Neural cell (in vitro differentiated cells): ENCODE data around the gene SNX27. TPM values are rescaled to one million over a fixed set of nuclear protein-coding genes. Genes with fewer than 3 reads are reported as not detected.

ENCODE experiments used
- H2AFZ ChIP-seq: fragments of 200-600, 300-800 bp; sonication (generic), shearing (Covaris generic); 2 replicates; pipeline ENCODE4 v1.6.0; 2014; ENCODE audit warnings: low read depth, mild to moderate bottlenecking, antibody characterized with exemption, low read length, moderate library complexity
- H3F3A ChIP-seq: fragments of 200-600 bp; shearing (Covaris generic); 2 replicates; pipeline ENCODE4 v1.6.1; 2016; ENCODE audit warnings: mild to moderate bottlenecking, moderate library complexity, mixed read lengths, antibody characterized with exemption, low read length; ENCODE audit not compliant: insufficient read depth, poor library complexity, severe bottlenecking
- H3K27ac ChIP-seq: fragments of 200-600, 300-800 bp; sonication (generic), shearing (Covaris generic); 2 replicates; pipeline ENCODE4 v1.5.1; 2014; ENCODE audit warnings: mild to moderate bottlenecking, low read length, moderate library complexity
- H3K27me3 ChIP-seq: fragments of 300-800, 200-600 bp; sonication (generic), shearing (Covaris generic); 2 replicates; pipeline ENCODE4 v1.6.0; 2014; ENCODE audit warnings: mild to moderate bottlenecking, low read depth, low read length, moderate library complexity; ENCODE audit not compliant: insufficient read depth
- H3K36me3 ChIP-seq: fragments of 300-800, 200-600 bp; sonication (generic), shearing (Covaris generic); 2 replicates; pipeline ENCODE4 v1.5.1; 2014; ENCODE audit warnings: mild to moderate bottlenecking, antibody characterized with exemption, low read length, moderate library complexity; ENCODE audit not compliant: insufficient read depth
- H3K4me2 ChIP-seq: fragments of 300-800, 200-600 bp; sonication (generic), shearing (Covaris generic); 2 replicates; pipeline ENCODE4 v1.6.0; 2014; ENCODE audit warnings: mild to moderate bottlenecking, low read length
- H3K4me3 ChIP-seq: fragments of 300-800, 200-600 bp; sonication (generic), shearing (Covaris generic); 2 replicates; pipeline ENCODE4 v1.5.1; 2014; ENCODE audit warnings: mild to moderate bottlenecking, low read length, moderate library complexity
- H3K79me2 ChIP-seq: fragments of 200-600 bp; shearing (Covaris generic); replicated peaks from 2 replicates; pipeline ENCODE4 v1.6.0; 2014; ENCODE audit warnings: mild to moderate bottlenecking, low read length, moderate library complexity; ENCODE audit not compliant: insufficient read depth
- H3K9ac ChIP-seq: fragments of 300-800, 200-600 bp; sonication (generic), shearing (Covaris generic); 2 replicates; pipeline ENCODE4 v1.6.1; 2016; ENCODE audit warnings: mild to moderate bottlenecking, low read length, mixed read lengths
- H3K9me2 ChIP-seq: fragments of 200-600 bp; shearing (Covaris generic); 2 replicates; pipeline ENCODE4 v1.6.1; 2016; ENCODE audit warnings: mild to moderate bottlenecking, low read length, mixed read lengths; ENCODE audit not compliant: insufficient read depth
- H3K9me3 ChIP-seq: fragments of 200-600, 300-800 bp; sonication (generic), shearing (Covaris generic); 2 replicates; pipeline ENCODE4 v1.6.1; 2016; ENCODE audit warnings: mild to moderate bottlenecking, mixed run types, low read length, moderate library complexity, mixed read lengths
- H4K20me1 ChIP-seq: fragments of 200-600 bp; shearing (Covaris generic); 2 replicates; pipeline ENCODE4 v1.6.1; 2016; ENCODE audit warnings: mild to moderate bottlenecking, mixed run types; ENCODE audit not compliant: insufficient read depth
- EP300 ChIP-seq: fragments of 450-650 bp; conservative IDR thresholded peaks from 2 replicates; pipeline ENCODE4 v1.6.1; 2014; ENCODE audit warnings: antibody characterized with exemption, mild to moderate bottlenecking, moderate library complexity; ENCODE audit not compliant: poor library complexity, severe bottlenecking
- EZH2 ChIP-seq: fragments of 200-600, 300-800 bp; shearing (Covaris generic), sonication (generic); IDR thresholded peaks from 2 replicates; pipeline ENCODE4 v1.6.1; 2014; ENCODE audit warnings: antibody characterized with exemption, low read length, borderline replicate concordance, mild to moderate bottlenecking; ENCODE audit not compliant: insufficient read depth, poor library complexity, severe bottlenecking
- MXI1 ChIP-seq: fragments of 450-650 bp; conservative IDR thresholded peaks from 2 replicates; pipeline ENCODE4 v1.6.1; 2014; ENCODE audit warnings: antibody characterized with exemption, mild to moderate bottlenecking; ENCODE audit not compliant: poor library complexity, severe bottlenecking
- POLR2AphosphoS5 ChIP-seq: IDR thresholded peaks from 2 replicates; pipeline ENCODE4 v1.6.1; 2012
- RAD21 ChIP-seq: fragments of 450-650 bp; conservative IDR thresholded peaks from 2 replicates; pipeline ENCODE4 v1.6.1; 2014; ENCODE audit warnings: antibody characterized with exemption, mild to moderate bottlenecking, moderate library complexity
- SMC3 ChIP-seq: fragments of 450-650 bp; conservative IDR thresholded peaks from 2 replicates; pipeline ENCODE4 v1.6.1; 2014; ENCODE audit warnings: antibody characterized with exemption, mild to moderate bottlenecking, moderate library complexity; ENCODE audit not compliant: poor library complexity
- TAF1 ChIP-seq: IDR thresholded peaks from 2 replicates; pipeline ENCODE4 v1.6.1; 2012; ENCODE audit warnings: low read depth
- polyA plus RNA-seq: library from polyadenylated mRNA; depleted of rRNA; stranded (reverse); fragments of >200 nt; gene quantifications from 2 replicates; pipeline ENCODE4 v1.2.3, GENCODE V29; 2014
- TF ChIP-seq, protein P1 (sequence below): fragments of 450-650 bp; IDR thresholded peaks from 2 replicates; pipeline ENCODE4 v1.5.1; 2014; ENCODE audit warnings: antibody characterized with exemption, mild to moderate bottlenecking, moderate library complexity; ENCODE audit not compliant: poor library complexity, severe bottlenecking
- TF ChIP-seq, protein P2 (sequence below): IDR thresholded peaks from 2 replicates; pipeline ENCODE4 v1.6.1; 2012; ENCODE audit warnings: borderline replicate concordance

SNX27 gene
- polyA plus RNA-seq, 1 donor from 2014 or later = 30.2 TPM

DNA sequence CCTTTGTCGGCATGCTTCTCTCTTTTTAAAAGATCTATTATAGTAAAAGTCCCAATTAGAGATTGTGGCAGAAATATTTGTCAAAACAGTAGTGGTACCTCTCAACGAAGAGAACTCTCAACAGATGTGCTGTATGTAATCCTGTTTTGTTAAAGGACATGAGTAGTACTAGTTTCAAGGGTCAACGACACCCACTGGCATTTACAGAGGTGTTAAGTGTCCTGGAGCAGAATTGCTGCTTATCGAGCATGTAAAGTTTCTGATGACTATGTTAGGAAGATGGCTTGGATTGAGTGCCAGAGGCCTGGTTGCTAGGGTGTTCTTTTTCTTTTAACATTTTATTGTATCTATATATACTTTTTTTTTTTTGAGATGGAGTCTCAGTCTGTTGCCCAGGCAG, 77.6 kb downstream of the SNX27 start:
- H3K4me3 ChIP-seq = no peak overlapping the region
- no peak overlapping the region for H2AFZ ChIP-seq
- H3K27ac ChIP-seq = no peak overlapping the region
- H3K9me2 ChIP-seq = no peaks in the 10 kb centered on the region
- no peaks in the 10 kb centered on the region for H3K9me3 ChIP-seq
- H4K20me1 ChIP-seq = no peaks in the 10 kb centered on the region
- TF ChIP-seq RAD21 (no peak), EZH2 (no peak), POLR2AphosphoS5 (no peak), EP300 (no peak), TAF1 (no peak), SMC3 (no peak), MXI1 (no peak)
- TF ChIP-seq, protein P1, sequence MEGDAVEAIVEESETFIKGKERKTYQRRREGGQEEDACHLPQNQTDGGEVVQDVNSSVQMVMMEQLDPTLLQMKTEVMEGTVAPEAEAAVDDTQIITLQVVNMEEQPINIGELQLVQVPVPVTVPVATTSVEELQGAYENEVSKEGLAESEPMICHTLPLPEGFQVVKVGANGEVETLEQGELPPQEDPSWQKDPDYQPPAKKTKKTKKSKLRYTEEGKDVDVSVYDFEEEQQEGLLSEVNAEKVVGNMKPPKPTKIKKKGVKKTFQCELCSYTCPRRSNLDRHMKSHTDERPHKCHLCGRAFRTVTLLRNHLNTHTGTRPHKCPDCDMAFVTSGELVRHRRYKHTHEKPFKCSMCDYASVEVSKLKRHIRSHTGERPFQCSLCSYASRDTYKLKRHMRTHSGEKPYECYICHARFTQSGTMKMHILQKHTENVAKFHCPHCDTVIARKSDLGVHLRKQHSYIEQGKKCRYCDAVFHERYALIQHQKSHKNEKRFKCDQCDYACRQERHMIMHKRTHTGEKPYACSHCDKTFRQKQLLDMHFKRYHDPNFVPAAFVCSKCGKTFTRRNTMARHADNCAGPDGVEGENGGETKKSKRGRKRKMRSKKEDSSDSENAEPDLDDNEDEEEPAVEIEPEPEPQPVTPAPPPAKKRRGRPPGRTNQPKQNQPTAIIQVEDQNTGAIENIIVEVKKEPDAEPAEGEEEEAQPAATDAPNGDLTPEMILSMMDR = no peak
- TF ChIP-seq, protein P2, sequence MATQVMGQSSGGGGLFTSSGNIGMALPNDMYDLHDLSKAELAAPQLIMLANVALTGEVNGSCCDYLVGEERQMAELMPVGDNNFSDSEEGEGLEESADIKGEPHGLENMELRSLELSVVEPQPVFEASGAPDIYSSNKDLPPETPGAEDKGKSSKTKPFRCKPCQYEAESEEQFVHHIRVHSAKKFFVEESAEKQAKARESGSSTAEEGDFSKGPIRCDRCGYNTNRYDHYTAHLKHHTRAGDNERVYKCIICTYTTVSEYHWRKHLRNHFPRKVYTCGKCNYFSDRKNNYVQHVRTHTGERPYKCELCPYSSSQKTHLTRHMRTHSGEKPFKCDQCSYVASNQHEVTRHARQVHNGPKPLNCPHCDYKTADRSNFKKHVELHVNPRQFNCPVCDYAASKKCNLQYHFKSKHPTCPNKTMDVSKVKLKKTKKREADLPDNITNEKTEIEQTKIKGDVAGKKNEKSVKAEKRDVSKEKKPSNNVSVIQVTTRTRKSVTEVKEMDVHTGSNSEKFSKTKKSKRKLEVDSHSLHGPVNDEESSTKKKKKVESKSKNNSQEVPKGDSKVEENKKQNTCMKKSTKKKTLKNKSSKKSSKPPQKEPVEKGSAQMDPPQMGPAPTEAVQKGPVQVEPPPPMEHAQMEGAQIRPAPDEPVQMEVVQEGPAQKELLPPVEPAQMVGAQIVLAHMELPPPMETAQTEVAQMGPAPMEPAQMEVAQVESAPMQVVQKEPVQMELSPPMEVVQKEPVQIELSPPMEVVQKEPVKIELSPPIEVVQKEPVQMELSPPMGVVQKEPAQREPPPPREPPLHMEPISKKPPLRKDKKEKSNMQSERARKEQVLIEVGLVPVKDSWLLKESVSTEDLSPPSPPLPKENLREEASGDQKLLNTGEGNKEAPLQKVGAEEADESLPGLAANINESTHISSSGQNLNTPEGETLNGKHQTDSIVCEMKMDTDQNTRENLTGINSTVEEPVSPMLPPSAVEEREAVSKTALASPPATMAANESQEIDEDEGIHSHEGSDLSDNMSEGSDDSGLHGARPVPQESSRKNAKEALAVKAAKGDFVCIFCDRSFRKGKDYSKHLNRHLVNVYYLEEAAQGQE = no peak
- H3K27me3 ChIP-seq = no peaks in the 10 kb centered on the region
- H3K9ac ChIP-seq = no peak overlapping the region
- H3K4me2 ChIP-seq = no peak overlapping the region
- H3F3A ChIP-seq = no peaks in the 10 kb centered on the region
- H3K36me3 ChIP-seq = no peaks in the 10 kb centered on the region
- H3K79me2 ChIP-seq = no peaks in the 10 kb centered on the region

DNA sequence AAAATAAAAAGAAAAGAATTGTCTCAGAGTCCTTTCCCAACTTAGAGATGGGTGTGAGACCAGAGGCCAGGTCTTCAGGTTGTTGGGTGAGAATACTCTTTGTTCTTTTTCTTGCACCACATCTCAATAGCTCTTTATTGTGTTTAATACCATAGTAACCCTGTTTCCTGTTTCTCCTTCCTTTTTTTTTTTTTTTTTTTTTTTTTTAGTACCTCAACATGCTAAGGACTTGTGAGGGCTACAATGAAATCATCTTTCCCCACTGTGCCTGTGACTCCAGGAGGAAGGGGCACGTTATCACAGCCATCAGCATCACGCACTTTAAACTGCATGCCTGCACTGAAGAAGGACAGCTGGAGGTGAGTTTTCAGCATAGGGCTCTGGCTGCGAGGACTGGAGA, 80.4 kb downstream of the SNX27 start:
- Histone ChIP-seq H3K9ac (no peak overlapping the region), H3K9me2 (no peaks in the 10 kb centered on the region), H3K4me3 (no peak overlapping the region), H3K27me3 (no peaks in the 10 kb centered on the region), H3K4me2 (no peak overlapping the region), H3K79me2 (no peaks in the 10 kb centered on the region), H2AFZ (no peak overlapping the region), H3K27ac (no peak overlapping the region), H4K20me1 (no peaks in the 10 kb centered on the region), H3K9me3 (no peaks in the 10 kb centered on the region), H3K36me3 (no peaks in the 10 kb centered on the region), H3F3A (no peaks in the 10 kb centered on the region)
- TF ChIP-seq, protein P2 = no peak
- TF ChIP-seq EP300 (no peak), TAF1 (no peak)
